Omental fat pad (tissue), 4 donors: ENCODE data around the gene IFT57. TPM values are rescaled to one million over a fixed set of nuclear protein-coding genes. Genes with fewer than 3 reads are reported as not detected.

Experiments
- ATAC-seq: fragments of 150-250 bp; one replicate; pipeline ENCODE4 v1.9.1; 2016; ENCODE audit warnings: mild to moderate bottlenecking, moderate library complexity; ENCODE audit not compliant: low FRiP score
- DNase-seq: peaks from one replicate; pipeline ENCODE4 v3.0.0-alpha.2; 2019; ENCODE audit warnings: low spot score
- total RNA-seq, 4 donors: library from RNA; depleted of rRNA; stranded (reverse); fragments of >200 nt; gene quantifications; one replicate each; pipeline ENCODE4 v1.1.0, GENCODE V29; 2016
- TF ChIP-seq, protein P1 (sequence below), 3 donors: fragments of 450-650 bp; IDR thresholded peaks; one replicate each; pipeline ENCODE4 v1.5.1; 2016 to 2017; ENCODE audit warnings: antibody characterized with exemption in 3 of 3, mild to moderate bottlenecking in 3 of 3, moderate library complexity in 2 of 3

Gene IFT57
- total RNA-seq, 4 donors from 2014 or later: 31.6 to 59.6 (median 51.0) TPM

- TF ChIP-seq, protein P1, sequence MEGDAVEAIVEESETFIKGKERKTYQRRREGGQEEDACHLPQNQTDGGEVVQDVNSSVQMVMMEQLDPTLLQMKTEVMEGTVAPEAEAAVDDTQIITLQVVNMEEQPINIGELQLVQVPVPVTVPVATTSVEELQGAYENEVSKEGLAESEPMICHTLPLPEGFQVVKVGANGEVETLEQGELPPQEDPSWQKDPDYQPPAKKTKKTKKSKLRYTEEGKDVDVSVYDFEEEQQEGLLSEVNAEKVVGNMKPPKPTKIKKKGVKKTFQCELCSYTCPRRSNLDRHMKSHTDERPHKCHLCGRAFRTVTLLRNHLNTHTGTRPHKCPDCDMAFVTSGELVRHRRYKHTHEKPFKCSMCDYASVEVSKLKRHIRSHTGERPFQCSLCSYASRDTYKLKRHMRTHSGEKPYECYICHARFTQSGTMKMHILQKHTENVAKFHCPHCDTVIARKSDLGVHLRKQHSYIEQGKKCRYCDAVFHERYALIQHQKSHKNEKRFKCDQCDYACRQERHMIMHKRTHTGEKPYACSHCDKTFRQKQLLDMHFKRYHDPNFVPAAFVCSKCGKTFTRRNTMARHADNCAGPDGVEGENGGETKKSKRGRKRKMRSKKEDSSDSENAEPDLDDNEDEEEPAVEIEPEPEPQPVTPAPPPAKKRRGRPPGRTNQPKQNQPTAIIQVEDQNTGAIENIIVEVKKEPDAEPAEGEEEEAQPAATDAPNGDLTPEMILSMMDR (IDR thresholded peaks at IDR 0.05): no peak
- DNase-seq (no peak), ATAC-seq (no peak)
Measured at GRCh38 chr3:108219336-108219735, 2.9 kb downstream of the IFT57 start.

GRCh38 chr3:108218811-108219210 is 3.4 kb downstream of the IFT57 start:
- no peak for ATAC-seq
- TF ChIP-seq, protein P1 (IDR thresholded peaks at IDR 0.05): no peak
- no peak for DNase-seq

DNA sequence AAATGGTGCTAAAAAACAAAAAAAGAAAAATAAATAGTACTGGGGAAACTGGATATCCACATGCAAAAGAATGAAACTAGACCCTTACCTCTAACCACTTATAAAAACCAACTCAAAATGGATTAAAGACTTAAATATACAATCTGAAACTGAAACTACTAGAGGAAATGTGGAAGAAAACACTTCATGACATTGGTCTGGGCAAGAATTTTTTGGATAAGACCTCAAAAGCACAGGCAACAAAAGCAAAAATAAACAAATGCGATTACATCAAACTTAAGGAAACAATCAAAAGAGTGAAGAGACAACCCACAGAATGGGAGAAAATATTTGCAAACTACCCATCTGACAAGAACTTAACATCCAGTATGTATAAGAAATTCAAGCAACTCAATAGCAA is 6.4 kb downstream of the IFT57 start:
- TF ChIP-seq, protein P1 (IDR thresholded peaks at IDR 0.05): no peak
- ATAC-seq (no peak), DNase-seq (no peak)

- no peak for DNase-seq
- TF ChIP-seq, protein P1 (IDR thresholded peaks at IDR 0.05): no peak
- no peak for ATAC-seq
Measured at GRCh38 chr3:108209579-108209978, 12.6 kb downstream of the IFT57 start.

DNA sequence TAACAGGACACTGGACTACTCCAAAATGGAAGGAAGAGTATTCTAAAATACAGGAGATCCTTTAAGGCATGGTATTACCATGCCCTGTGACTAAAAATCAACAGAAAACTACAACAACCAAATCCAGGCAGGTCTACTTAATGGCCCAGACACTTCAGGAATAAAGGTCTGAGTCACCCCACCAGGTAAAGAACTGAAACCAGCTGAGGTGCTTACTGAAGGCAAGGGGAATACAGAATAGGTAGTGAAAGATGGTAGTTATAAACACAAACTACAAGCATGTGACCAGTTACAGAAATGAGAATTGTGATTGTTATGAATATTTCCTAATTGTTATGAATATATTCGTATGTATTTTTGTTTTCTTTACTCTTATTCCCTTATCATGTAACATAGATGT is 13.4 kb downstream of the IFT57 start:
- ATAC-seq: no peak
- DNase-seq: no peak
- TF ChIP-seq, protein P1 (IDR thresholded peaks at IDR 0.05): no peak

DNA sequence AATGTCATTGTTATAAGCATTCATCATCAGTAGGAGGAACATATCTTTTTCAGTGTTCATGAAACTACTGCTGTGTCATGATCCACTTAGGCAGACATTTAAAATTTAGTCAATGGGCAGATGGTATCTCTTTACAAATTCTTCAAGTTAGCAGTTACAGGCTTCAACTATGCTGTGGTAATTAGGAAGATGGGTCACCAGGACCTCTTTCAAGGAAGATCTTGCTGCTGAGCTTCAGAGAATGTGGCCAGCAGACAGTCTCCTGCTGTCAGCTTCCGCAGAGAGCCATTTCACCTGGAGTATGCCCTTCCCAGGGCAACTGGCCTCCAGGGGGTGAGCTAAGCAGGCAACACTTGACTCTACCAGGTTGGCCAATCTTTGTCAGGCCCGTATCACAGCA is 19.4 kb downstream of the IFT57 start:
- TF ChIP-seq, protein P1 (IDR thresholded peaks at IDR 0.05): no peak
- ATAC-seq (no peak), DNase-seq (no peak)

DNA sequence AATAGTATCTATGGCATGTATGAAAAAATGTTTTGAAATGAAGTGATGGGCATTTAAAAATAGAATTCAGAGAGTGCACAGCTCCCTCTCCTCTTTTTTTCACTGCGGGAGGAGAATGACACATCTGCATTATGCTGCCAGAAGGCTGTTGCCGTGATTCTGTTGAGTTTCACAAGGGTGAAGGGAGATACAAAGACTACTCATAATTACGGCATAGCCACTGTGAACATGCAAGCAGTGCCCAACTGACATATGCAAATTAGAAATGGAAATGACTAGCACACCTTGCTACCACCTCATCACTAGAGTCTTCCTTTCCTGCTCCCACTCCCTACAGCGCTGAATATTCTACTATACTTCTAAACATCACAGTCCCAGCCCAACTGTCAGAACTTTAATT is 20.1 kb downstream of the IFT57 start:
- TF ChIP-seq, protein P1 (IDR thresholded peaks at IDR 0.05): no peak
- ATAC-seq (no peak), DNase-seq (no peak)
